Vagina (tissue), 2 donors: ENCODE data around the gene HYAL1. TPM values are rescaled to one million over a fixed set of nuclear protein-coding genes. Genes with fewer than 3 reads are reported as not detected.

ENCODE experiments used
- DNase-seq, 2 donors: peaks; one replicate each; pipeline ENCODE4 v3.0.0-alpha.2; 2017; ENCODE audit errors: extremely low spot score in 2 of 2
- H3K27ac ChIP-seq: fragments of 200-600 bp; sonication (generic); one replicate; pipeline ENCODE4 v1.5.1; 2019
- H3K27me3 ChIP-seq: fragments of 200-600 bp; sonication (generic); one replicate; pipeline ENCODE4 v1.5.1; 2019
- H3K36me3 ChIP-seq, 2 donors: fragments of 200-600 bp; sonication (generic); one replicate each; pipeline ENCODE4 v1.5.1; 2017 to 2019
- H3K4me1 ChIP-seq: fragments of 200-600 bp; sonication (generic); one replicate; pipeline ENCODE4 v1.5.1; 2019
- H3K4me3 ChIP-seq, 2 donors: fragments of 200-600 bp; sonication (generic); 1 replicate in 1 of 2; 2 replicates in 1 of 2; pipeline ENCODE4 v1.5.1; 2016 to 2019
- H3K9me3 ChIP-seq: fragments of 200-600 bp; sonication (generic); one replicate; pipeline ENCODE4 v1.5.1; 2019
- CTCF ChIP-seq, 3 experiments: fragments of 450-650 bp in 2 of 3; fragments of 200-600 bp in 1 of 3; sonication (generic) in 1 of 3; IDR thresholded peaks; one replicate each; pipeline ENCODE4 v1.5.1; 2017 to 2019; ENCODE audit warnings: antibody characterized with exemption in 3 of 3, mild to moderate bottlenecking in 2 of 3, moderate library complexity in 2 of 3
- POLR2A ChIP-seq, 2 donors: fragments of 450-650 bp; IDR thresholded peaks; one replicate each; pipeline ENCODE4 v1.6.1; 2017; ENCODE audit warnings: antibody characterized with exemption in 2 of 2, mild to moderate bottlenecking in 2 of 2, moderate library complexity in 2 of 2
- POLR2AphosphoS5 ChIP-seq, 2 donors: sonication (generic); formaldehyde crosslinking; IDR thresholded peaks; one replicate each; pipeline ENCODE4 v1.9.0; 2017; ENCODE audit warnings: antibody characterized with exemption in 2 of 2, mild to moderate bottlenecking in 2 of 2, low read depth in 1 of 2; ENCODE audit not compliant: insufficient read depth in 1 of 2
- intact Hi-C: fragments of 100-400 bp; cut with DNase I; formaldehyde crosslinking; loops from one replicate; pipeline ENCODE4 v1.15.1; 2023
- total RNA-seq: library from RNA; depleted of rRNA; stranded (reverse); fragments of >200 nt; gene quantifications from one replicate; pipeline ENCODE4 v1.2.3, GENCODE V29; 2016

The HYAL1 gene
- total RNA-seq, 1 donor from 2014 or later = 17.7 TPM

GRCh38 chr3:50339485-50340146, 36.2 kb upstream of the HYAL1 start:
- peaks cover 64% of the 10 kb centered on the region for H3K4me1 ChIP-seq
- H3K9me3 ChIP-seq = no peaks in the 10 kb centered on the region
- intact Hi-C loops = no loop called here
- H3K27me3 ChIP-seq = no peaks in the 10 kb centered on the region
- TF ChIP-seq CTCF (IDR thresholded peaks at IDR 0.05) (no peak), POLR2AphosphoS5 (IDR thresholded peaks at IDR 0.05; ENCODE audit: insufficient read depth in 1 of 2, low read depth in 1 of 2) (no peak), POLR2A (IDR thresholded peaks at IDR 0.05) (no peak)
- no peaks in the 10 kb centered on the region for H3K36me3 ChIP-seq
- H3K27ac ChIP-seq = peak overlapping the region; percentile 99
- DNase-seq = no peak
- peak overlapping the region; percentile 51 to 60 for H3K4me3 ChIP-seq

- Histone ChIP-seq H3K4me3 (peak overlapping the region in 1 of 2 donors; percentile 92), H3K9me3 (no peaks in the 10 kb centered on the region), H3K27ac (peak overlapping the region; percentile 99), H3K36me3 (no peaks in the 10 kb centered on the region), H3K4me1 (peaks cover 70% of the 10 kb centered on the region), H3K27me3 (no peaks in the 10 kb centered on the region)
- intact Hi-C loops = no loop called here
- DNase-seq = no peak
- no peak for TF ChIP-seq POLR2A (IDR thresholded peaks at IDR 0.05)
These were observed 35.6 kb upstream of the HYAL1 start for GRCh38 chr3:50338965-50339364.

- peak in 1 of 2 donors; percentile 100 for DNase-seq
- TF ChIP-seq POLR2AphosphoS5 (IDR thresholded peaks at IDR 0.05; ENCODE audit: insufficient read depth in 1 of 2, low read depth in 1 of 2) (peak; percentile 97 to 98), CTCF (IDR thresholded peaks at IDR 0.05) (no peak), POLR2A (IDR thresholded peaks at IDR 0.05) (peak; percentile 21 to 74)
- intact Hi-C loops = no loop called here
- Histone ChIP-seq H3K9me3 (no peaks in the 10 kb centered on the region), H3K27me3 (no peaks in the 10 kb centered on the region), H3K27ac (peak overlapping the region; percentile 99), H3K4me1 (peaks cover 82% of the 10 kb centered on the region), H3K4me3 (peak overlapping the region; percentile 83 to 92), H3K36me3 (no peaks in the 10 kb centered on the region)
These were observed 33.9 kb upstream of the HYAL1 start for GRCh38 chr3:50337175-50337861.

GRCh38 chr3:50336452-50337174, 33.2 kb upstream of the HYAL1 start:
- peaks cover 0 to 5% of the 10 kb centered on the region in 2 donors for H3K36me3 ChIP-seq
- H3K27me3 ChIP-seq = no peaks in the 10 kb centered on the region
- intact Hi-C loops = no loop called here
- H3K9me3 ChIP-seq = no peaks in the 10 kb centered on the region
- peak overlapping the region; percentile 83 to 92 for H3K4me3 ChIP-seq
- TF ChIP-seq POLR2AphosphoS5 (IDR thresholded peaks at IDR 0.05; ENCODE audit: insufficient read depth in 1 of 2, low read depth in 1 of 2) = no peak
- TF ChIP-seq CTCF (IDR thresholded peaks at IDR 0.05) = no peak
- TF ChIP-seq POLR2A (IDR thresholded peaks at IDR 0.05) = no peak
- peaks cover 80% of the 10 kb centered on the region for H3K4me1 ChIP-seq
- H3K27ac ChIP-seq = peak overlapping the region; percentile 99
- no peak for DNase-seq

- no peaks in the 10 kb centered on the region for H3K27me3 ChIP-seq
- no peaks in the 10 kb centered on the region for H3K9me3 ChIP-seq
- intact Hi-C loops = no loop called here
- H3K36me3 ChIP-seq = peaks cover 0 to 27% of the 10 kb centered on the region in 2 donors
- no peak overlapping the region for H3K4me3 ChIP-seq
- TF ChIP-seq POLR2AphosphoS5 (IDR thresholded peaks at IDR 0.05; ENCODE audit: insufficient read depth in 1 of 2, low read depth in 1 of 2) = no peak
- TF ChIP-seq POLR2A (IDR thresholded peaks at IDR 0.05) = no peak
- no peak for TF ChIP-seq CTCF (IDR thresholded peaks at IDR 0.05)
- DNase-seq = no peak
- H3K4me1 ChIP-seq = peaks cover 62% of the 10 kb centered on the region
- peak overlapping the region; percentile 66 for H3K27ac ChIP-seq
These were observed 31.1 kb upstream of the HYAL1 start for GRCh38 chr3:50334339-50335075.
